Keratinocyte (primary cell): Measurements from ENCODE around the gene UNC5A. TPM values are rescaled to one million over a fixed set of nuclear protein-coding genes. Genes with fewer than 3 reads are reported as not detected.

Source experiments
- DNase-seq: peaks from one replicate; pipeline ENCODE4 v3.0.0-alpha.2; 2011; ENCODE audit warnings: low read depth, missing footprints, low spot score
- FAIRE-seq: peaks from 2 replicates; lab custom pipeline; 2011; peaks lifted over from hg19 to GRCh38; lab: Jason Lieb, UNC
- H2AFZ ChIP-seq: 2 replicates; pipeline ENCODE4 v1.6.0; 2012; ENCODE audit warnings: low read length, control low read depth, inconsistent platforms; ENCODE audit not compliant: control insufficient read depth
- H3K27ac ChIP-seq: 2 replicates; pipeline ENCODE4 v1.5.1; 2011; ENCODE audit warnings: low read length; ENCODE audit not compliant: control insufficient read depth, insufficient read depth
- H3K27me3 ChIP-seq: 3 replicates; pipeline ENCODE4 v1.6.0; 2011; ENCODE audit warnings: low read length; ENCODE audit not compliant: control insufficient read depth, insufficient read depth; ENCODE audit errors: extremely low read depth
- H3K36me3 ChIP-seq, 2 experiments: 2 replicates in 1 of 2; 3 replicates in 1 of 2; pipeline ENCODE4 v1.5.1; 2011; ENCODE audit warnings: low read length in 2 of 2, mild to moderate bottlenecking in 1 of 2; ENCODE audit not compliant: control insufficient read depth in 2 of 2, insufficient read depth in 2 of 2; ENCODE audit errors: extremely low read depth in 1 of 2
- H3K4me1 ChIP-seq: 3 replicates; pipeline ENCODE4 v1.5.1; 2011; ENCODE audit warnings: low read length; ENCODE audit not compliant: control insufficient read depth, insufficient read depth; ENCODE audit errors: extremely low read depth
- H3K4me2 ChIP-seq: 3 replicates; pipeline ENCODE4 v1.6.0; 2011; ENCODE audit warnings: low read depth, low read length; ENCODE audit not compliant: control insufficient read depth, insufficient read depth; ENCODE audit errors: extremely low read depth
- H3K4me3 ChIP-seq, 3 experiments: fragments of 200-600 bp in 1 of 3; sonication (generic) in 1 of 3; 2 replicates in 2 of 3; 3 replicates in 1 of 3; pipeline ENCODE4 v1.5.1; 2011 to 2016; ENCODE audit warnings: low read length in 3 of 3, mild to moderate bottlenecking in 3 of 3, control low read depth in 2 of 3, inconsistent platforms in 1 of 3, low read depth in 1 of 3, mixed read lengths in 1 of 3, mixed run types in 1 of 3, moderate library complexity in 1 of 3; ENCODE audit not compliant: control insufficient read depth in 2 of 3, insufficient read depth in 2 of 3; ENCODE audit errors: extremely low read depth in 1 of 3
- H3K79me2 ChIP-seq: 2 replicates; pipeline ENCODE4 v1.6.0; 2012; ENCODE audit warnings: low read length; ENCODE audit not compliant: control insufficient read depth, insufficient read depth
- H3K9ac ChIP-seq: 3 replicates; pipeline ENCODE4 v1.6.0; 2011; ENCODE audit warnings: low read length; ENCODE audit not compliant: control insufficient read depth, insufficient read depth; ENCODE audit errors: extremely low read depth
- H3K9me1 ChIP-seq: 3 replicates; pipeline ENCODE4 v1.6.0; 2011; ENCODE audit warnings: low read length; ENCODE audit not compliant: control insufficient read depth, insufficient read depth; ENCODE audit errors: extremely low read depth
- H3K9me3 ChIP-seq: 2 replicates; pipeline ENCODE4 v1.5.1; 2012; ENCODE audit warnings: low read depth, low read length; ENCODE audit not compliant: control insufficient read depth
- H4K20me1 ChIP-seq: 3 replicates; pipeline ENCODE4 v1.6.0; 2011; ENCODE audit warnings: low read length; ENCODE audit not compliant: control insufficient read depth, insufficient read depth; ENCODE audit errors: extremely low read depth
- CTCF ChIP-seq, 3 experiments: IDR thresholded peaks in 1 of 3; conservative IDR thresholded peaks in 1 of 3; optimal IDR thresholded peaks in 1 of 3; 2 replicates in 2 of 3; 3 replicates in 1 of 3; pipeline versions ENCODE3 to v1.5.1; 2011; ENCODE audit warnings: low read length in 3 of 3, mild to moderate bottlenecking in 3 of 3, moderate library complexity in 2 of 3, control low read depth in 1 of 3, inconsistent platforms in 1 of 3; ENCODE audit not compliant: insufficient read depth in 2 of 3; ENCODE audit errors: extremely low read depth in 1 of 3
- EZH2 ChIP-seq: IDR thresholded peaks from one replicate; pipeline ENCODE4 v1.6.1; 2012; ENCODE audit warnings: inconsistent platforms, mild to moderate bottlenecking, low read length, moderate library complexity
- dilution Hi-C: fragments of 300-500 bp; cut with MboI; formaldehyde crosslinking; loops from one replicate; pipeline ENCODE4 v1.7.0; 2020; ENCODE audit warnings: low sequenced_read_pairs; ENCODE audit not compliant: extremely low pct_ligation_motif_present
- polyA plus RNA-seq, 5 experiments: library from polyadenylated mRNA; depleted of rRNA in 3 of 5; stranded (reverse) in 3 of 5; stranded (forward) in 1 of 5; unstranded in 1 of 5; fragments of >200 nt; gene quantifications; 1 replicate in 1 of 5; 2 replicates in 3 of 5; 3 replicates in 1 of 5; pipeline versions ENCODE4 v1.2.1 to v1.2.3, GENCODE V29; 2011 to 2012; ENCODE audit warnings: missing spikeins in 2 of 5, low read depth in 1 of 5, low replicate concordance in 1 of 5

UNC5A gene
- polyA plus RNA-seq, 1 donor (not counting 4 experiments of a cell fraction or from before 2014, with no cell fraction given) = not detected

- H3K9ac ChIP-seq = no peak overlapping the region
- H3K27me3 ChIP-seq = peaks cover 13% of the 10 kb centered on the region
- FAIRE-seq = no peak
- no peaks in the 10 kb centered on the region for H4K20me1 ChIP-seq
- no peak overlapping the region for H3K4me3 ChIP-seq
- H3K4me2 ChIP-seq = no peak overlapping the region
- TF ChIP-seq EZH2 (no peak), CTCF (optimal IDR thresholded peaks at IDR 0.05 in 1 of 3, IDR thresholded peaks at IDR 0.05 in 1 of 3, conservative IDR thresholded peaks at IDR 0.05 in 1 of 3; ENCODE audit: extremely low read depth in 1 of 3, insufficient read depth in 2 of 3, low read length in 3 of 3) (no peak)
- H3K79me2 ChIP-seq = no peaks in the 10 kb centered on the region
- no peaks in the 10 kb centered on the region for H3K36me3 ChIP-seq
- no peak for DNase-seq
- H3K9me3 ChIP-seq = no peaks in the 10 kb centered on the region
- no peaks in the 10 kb centered on the region for H3K9me1 ChIP-seq
- no peak overlapping the region for H2AFZ ChIP-seq
- H3K4me1 ChIP-seq = peaks cover 8% of the 10 kb centered on the region
- dilution Hi-C loops = no loop called here
- no peak overlapping the region for H3K27ac ChIP-seq
These were observed 33.9 kb downstream of the UNC5A start for GRCh38 chr5:176844281-176844680.

- H3K36me3 ChIP-seq = no peaks in the 10 kb centered on the region
- no peaks in the 10 kb centered on the region for H4K20me1 ChIP-seq
- peak; percentile 75 for FAIRE-seq
- H3K79me2 ChIP-seq = no peaks in the 10 kb centered on the region
- DNase-seq = no peak
- H2AFZ ChIP-seq = no peak overlapping the region
- peak overlapping the region; percentile 57 for H3K4me2 ChIP-seq
- H3K9ac ChIP-seq = no peak overlapping the region
- H3K27ac ChIP-seq = no peak overlapping the region
- H3K27me3 ChIP-seq = peaks cover 15% of the 10 kb centered on the region
- TF ChIP-seq CTCF (optimal IDR thresholded peaks at IDR 0.05 in 1 of 3, IDR thresholded peaks at IDR 0.05 in 1 of 3, conservative IDR thresholded peaks at IDR 0.05 in 1 of 3; ENCODE audit: extremely low read depth in 1 of 3, insufficient read depth in 2 of 3, low read length in 3 of 3) (no peak), EZH2 (no peak)
- H3K9me3 ChIP-seq = no peaks in the 10 kb centered on the region
- H3K4me3 ChIP-seq = peak overlapping the region in 1 of 3 experiments; percentile 27
- dilution Hi-C loops = no loop called here
- no peaks in the 10 kb centered on the region for H3K9me1 ChIP-seq
- peaks cover 8% of the 10 kb centered on the region for H3K4me1 ChIP-seq
These were observed 34.5 kb downstream of the UNC5A start for GRCh38 chr5:176844706-176845391.
